MCF 10A (cell line): ENCODE measurements around the gene AVPR2. TPM values are rescaled to one million over a fixed set of nuclear protein-coding genes. Genes with fewer than 3 reads are reported as not detected.

ENCODE experiments used
- BruUV-seq: library from RNA; stranded (reverse); fragments of 400-500 nt; replicated peaks from 2 replicates; lab custom pipeline; 2021; lab: Mats Ljungman, UMichigan
- CTCF ChIA-PET: fragments of 300-600 bp; sonication (Branson Sonifier 250); formaldehyde crosslinking; extraction: SDS; loops from one replicate; lab custom pipeline; 2021; ENCODE audit warnings: antibody characterized with exemption, inconsistent platforms; lab: Yijun Ruan, JAX
- POLR2A ChIA-PET: fragments of 300-600, 350-650 bp; sonication (Branson Sonifier 250); formaldehyde crosslinking; extraction: SDS; loops from one replicate; lab custom pipeline; 2020; ENCODE audit warnings: antibody characterized with exemption, inconsistent platforms; lab: Yijun Ruan, JAX
- DNase-seq: peaks from one replicate; pipeline ENCODE4 v3.0.0-alpha.2; 2018; ENCODE audit not compliant: unreplicated experiment
- H3K27ac Mint-ChIP-seq: one replicate; pipeline ENCODE4 v1.8.0; 2022; ENCODE audit warnings: mild to moderate bottlenecking, low read depth, mixed read lengths; ENCODE audit not compliant: unreplicated experiment
- H3K27me3 Mint-ChIP-seq: one replicate; pipeline ENCODE4 v1.8.0; 2022; ENCODE audit warnings: mixed read lengths; ENCODE audit not compliant: insufficient read depth, unreplicated experiment
- H3K36me3 Mint-ChIP-seq: one replicate; pipeline ENCODE4 v1.8.0; 2022; ENCODE audit warnings: mild to moderate bottlenecking, moderate library complexity, mixed read lengths; ENCODE audit not compliant: insufficient read depth, unreplicated experiment
- H3K4me1 Mint-ChIP-seq: one replicate; pipeline ENCODE4 v1.8.0; 2022; ENCODE audit warnings: mixed read lengths; ENCODE audit not compliant: insufficient read depth, unreplicated experiment
- H3K4me3 Mint-ChIP-seq: one replicate; pipeline ENCODE4 v1.8.0; 2022; ENCODE audit warnings: mild to moderate bottlenecking, moderate library complexity, mixed read lengths; ENCODE audit not compliant: unreplicated experiment
- H3K9me3 Mint-ChIP-seq: one replicate; pipeline ENCODE4 v1.8.0; 2022; ENCODE audit warnings: mixed read lengths; ENCODE audit not compliant: unreplicated experiment
- intact Hi-C: fragments of 100-400 bp; cut with micrococcal nuclease; formaldehyde crosslinking; loops from 2 replicates; pipeline ENCODE4 v1.14.1; 2022
- total RNA-seq: library from RNA; stranded (reverse); gene quantifications from 2 replicates; pipeline ENCODE4 v1.2.3, GENCODE V29; 2022
- TF ChIP-seq, protein P1 (sequence below): fragments of 200-600 bp; IDR thresholded peaks from one replicate; pipeline ENCODE4 v1.8.0; 2022; ENCODE audit warnings: antibody characterized with exemption, mild to moderate bottlenecking; ENCODE audit not compliant: unreplicated experiment

The AVPR2 gene
- total RNA-seq, 1 experiment from 2014 or later: not detected

DNA sequence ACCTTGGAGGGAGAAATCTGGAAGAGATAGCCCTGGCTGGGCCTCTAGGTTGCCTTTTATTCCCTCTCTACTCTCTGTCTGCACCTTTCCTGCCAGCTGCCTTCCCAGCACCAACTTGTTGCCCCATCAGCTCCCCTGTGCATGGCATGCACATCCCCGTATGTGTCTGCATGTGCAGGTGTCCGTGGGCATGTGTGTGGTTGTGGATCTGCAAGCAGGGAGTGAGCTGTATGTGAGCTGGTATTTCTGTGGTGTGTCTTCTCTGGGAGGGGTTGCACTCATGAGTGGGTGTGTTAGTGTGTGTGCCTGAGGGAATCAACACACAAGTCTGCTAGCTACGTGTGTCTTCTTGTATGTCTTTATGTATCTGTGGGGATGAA, 28.4 kb upstream of the AVPR2 start:
- H3K36me3 Mint-ChIP-seq: no peaks in the 10 kb centered on the region
- H3K4me3 Mint-ChIP-seq: no peak overlapping the region
- H3K4me1 Mint-ChIP-seq: no peaks in the 10 kb centered on the region
- TF ChIP-seq, protein P1, sequence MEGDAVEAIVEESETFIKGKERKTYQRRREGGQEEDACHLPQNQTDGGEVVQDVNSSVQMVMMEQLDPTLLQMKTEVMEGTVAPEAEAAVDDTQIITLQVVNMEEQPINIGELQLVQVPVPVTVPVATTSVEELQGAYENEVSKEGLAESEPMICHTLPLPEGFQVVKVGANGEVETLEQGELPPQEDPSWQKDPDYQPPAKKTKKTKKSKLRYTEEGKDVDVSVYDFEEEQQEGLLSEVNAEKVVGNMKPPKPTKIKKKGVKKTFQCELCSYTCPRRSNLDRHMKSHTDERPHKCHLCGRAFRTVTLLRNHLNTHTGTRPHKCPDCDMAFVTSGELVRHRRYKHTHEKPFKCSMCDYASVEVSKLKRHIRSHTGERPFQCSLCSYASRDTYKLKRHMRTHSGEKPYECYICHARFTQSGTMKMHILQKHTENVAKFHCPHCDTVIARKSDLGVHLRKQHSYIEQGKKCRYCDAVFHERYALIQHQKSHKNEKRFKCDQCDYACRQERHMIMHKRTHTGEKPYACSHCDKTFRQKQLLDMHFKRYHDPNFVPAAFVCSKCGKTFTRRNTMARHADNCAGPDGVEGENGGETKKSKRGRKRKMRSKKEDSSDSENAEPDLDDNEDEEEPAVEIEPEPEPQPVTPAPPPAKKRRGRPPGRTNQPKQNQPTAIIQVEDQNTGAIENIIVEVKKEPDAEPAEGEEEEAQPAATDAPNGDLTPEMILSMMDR: no peak
- POLR2A ChIA-PET: no interaction called here
- DNase-seq: no peak
- no peak overlapping the region for H3K27ac Mint-ChIP-seq
- intact Hi-C loops: no loop called here
- CTCF ChIA-PET: no interaction called here
- no TSS peak for BruUV-seq
- peaks cover 48% of the 10 kb centered on the region for H3K27me3 Mint-ChIP-seq
- H3K9me3 Mint-ChIP-seq: no peaks in the 10 kb centered on the region

DNA sequence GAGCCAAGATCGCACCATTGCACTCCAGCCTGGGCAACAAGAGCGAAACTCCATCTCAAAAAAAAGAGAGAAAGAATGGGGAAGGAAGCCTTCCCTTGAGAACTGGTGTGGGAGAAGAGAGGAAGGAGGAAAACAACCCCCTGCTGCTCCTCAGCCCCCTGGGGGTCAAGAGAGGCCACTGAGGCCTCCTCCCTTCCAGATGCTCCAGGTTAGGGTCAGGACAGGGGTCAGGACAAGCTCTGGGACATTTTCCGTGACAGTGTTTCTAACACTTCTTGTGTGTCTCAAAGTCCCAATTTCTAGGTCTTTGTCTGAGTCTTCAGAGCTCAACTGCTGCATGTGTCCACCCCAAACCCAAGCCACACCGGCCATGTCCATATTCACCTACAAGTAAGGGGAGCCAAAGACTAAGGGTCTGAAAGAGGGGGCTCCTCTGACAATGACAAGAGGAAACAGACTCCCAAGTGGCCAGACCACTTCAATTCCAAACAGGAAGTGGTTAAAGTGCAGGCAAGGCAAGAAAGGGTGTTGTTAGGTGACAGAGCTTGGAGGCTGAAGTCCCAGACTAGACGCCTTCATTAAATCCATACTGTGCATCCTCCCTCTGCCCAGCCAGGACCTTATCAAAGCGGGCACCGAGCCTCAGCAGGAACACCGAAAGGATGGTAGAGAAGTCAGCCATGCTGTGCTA, 26.8 kb upstream of the AVPR2 start:
- Mint-ChIP-seq H3K27me3 (peaks cover 49% of the 10 kb centered on the region), H3K36me3 (no peaks in the 10 kb centered on the region), H3K27ac (no peak overlapping the region), H3K4me3 (no peak overlapping the region), H3K9me3 (no peaks in the 10 kb centered on the region), H3K4me1 (no peaks in the 10 kb centered on the region)
- CTCF ChIA-PET: interaction anchor here (0.6 kb wide), 2 partner anchors 66 to 342 kb away, joined by 3 read pairs; no protein-coding TSS in a partner anchor
- BruUV-seq: no TSS peak
- DNase-seq: no peak
- POLR2A ChIA-PET: no interaction called here
- intact Hi-C loops: no loop called here
- TF ChIP-seq, protein P1: no peak

DNA sequence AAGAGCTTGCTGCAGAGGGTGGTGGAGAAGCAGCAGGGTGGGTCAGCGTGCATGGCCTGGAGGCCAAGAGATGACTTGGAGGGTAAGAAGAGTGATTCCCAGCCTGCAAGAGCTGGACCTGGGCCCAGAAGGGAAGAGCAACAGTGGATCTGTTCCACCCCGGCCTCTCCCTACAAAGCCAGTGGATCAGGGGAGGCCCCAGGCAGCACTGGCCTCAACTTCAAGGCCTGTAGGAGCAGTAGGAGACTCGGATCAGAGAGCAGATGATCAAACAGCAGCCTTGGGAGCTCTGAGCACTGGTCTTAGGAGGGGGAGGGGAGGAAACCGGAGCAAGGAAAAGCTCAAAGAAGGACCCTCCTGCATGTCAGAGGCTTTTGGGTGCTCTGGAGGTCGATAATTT, 26.1 kb upstream of the AVPR2 start:
- ChIA-PET CTCF (interaction anchor here (0.6 kb wide), 1 partner anchor 67 kb away, joined by 3 read pairs; no protein-coding TSS in a partner anchor), POLR2A (no interaction called here)
- DNase-seq: no peak
- TF ChIP-seq, protein P1: no peak
- intact Hi-C loops: no loop called here
- no TSS peak for BruUV-seq
- peaks cover 45% of the 10 kb centered on the region for H3K27me3 Mint-ChIP-seq
- no peak overlapping the region for H3K27ac Mint-ChIP-seq
- no peaks in the 10 kb centered on the region for H3K4me1 Mint-ChIP-seq
- H3K9me3 Mint-ChIP-seq: no peaks in the 10 kb centered on the region
- H3K36me3 Mint-ChIP-seq: no peaks in the 10 kb centered on the region
- no peak overlapping the region for H3K4me3 Mint-ChIP-seq

DNA sequence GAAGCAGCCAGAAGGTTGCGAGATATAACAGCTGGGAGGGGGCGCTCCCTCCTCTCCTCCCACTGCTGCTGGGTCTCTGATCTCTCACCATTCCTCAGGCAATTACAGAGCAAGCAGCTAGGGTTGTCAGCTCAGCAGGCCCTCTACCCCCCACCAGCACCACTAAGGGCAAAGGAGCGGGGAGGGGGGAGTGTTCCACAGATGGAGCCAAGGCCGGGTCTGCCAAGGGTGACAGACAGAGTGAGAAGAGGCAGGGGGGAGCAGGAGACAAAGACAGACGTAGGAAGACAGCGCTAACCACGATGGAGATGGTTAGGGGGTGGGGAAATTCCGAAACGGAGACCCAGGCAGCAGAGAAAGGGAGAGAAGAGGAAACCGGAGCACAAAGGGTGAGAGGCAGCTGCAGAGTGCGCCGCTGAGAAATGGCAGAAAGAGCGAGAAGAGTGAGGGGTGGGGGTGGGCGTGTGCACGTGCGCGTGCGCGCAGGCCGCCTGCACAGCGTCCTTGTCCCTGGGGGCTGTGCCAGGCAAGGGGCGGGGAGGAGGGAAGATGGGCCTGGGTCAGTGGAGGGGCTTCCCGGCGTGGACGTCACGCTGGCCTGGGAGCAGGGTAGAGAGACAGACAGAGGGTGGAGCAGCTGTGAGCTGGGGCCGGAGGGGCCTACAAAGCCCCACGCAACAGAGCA, 25.4 kb upstream of the AVPR2 start:
- no peaks in the 10 kb centered on the region for H3K36me3 Mint-ChIP-seq
- no peak overlapping the region for H3K27ac Mint-ChIP-seq
- POLR2A ChIA-PET: no interaction called here
- DNase-seq: no peak
- H3K27me3 Mint-ChIP-seq: peaks cover 44% of the 10 kb centered on the region
- H3K4me3 Mint-ChIP-seq: no peak overlapping the region
- H3K4me1 Mint-ChIP-seq: no peaks in the 10 kb centered on the region
- intact Hi-C loops: no loop called here
- H3K9me3 Mint-ChIP-seq: no peaks in the 10 kb centered on the region
- TF ChIP-seq, protein P1: no peak
- no TSS peak for BruUV-seq
- CTCF ChIA-PET: no interaction called here
